Measurements from ENCODE around the gene TTI1.
A peak's percentile ranks its signal among the peaks of the same experiment; 100 is the strongest.

TTI1 gene

DNA sequence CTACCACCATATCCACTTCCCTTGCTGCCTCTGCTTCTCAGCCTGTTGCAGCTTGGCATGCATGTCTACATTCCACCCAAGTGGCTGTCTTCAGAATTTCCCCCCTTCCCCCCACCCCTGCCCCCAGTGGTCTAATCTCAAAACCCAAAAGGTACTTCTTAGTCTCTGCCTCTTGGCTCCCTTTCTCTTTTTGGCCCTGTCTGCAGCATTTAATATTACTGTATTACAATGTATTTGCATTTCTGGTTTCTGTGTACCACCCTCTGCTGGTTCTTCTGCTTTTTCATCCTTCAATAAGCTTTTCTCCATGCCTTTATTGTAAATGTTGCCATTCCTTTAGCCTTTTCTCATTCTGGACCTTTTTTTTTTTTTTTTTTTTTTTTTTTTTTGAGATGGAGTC, 43.3 kb upstream of the TTI1 start:
- peaks cover 21% of the 10 kb centered on the region for H3K36me3 ChIP-seq (replicated peaks)
- in situ Hi-C loops (cut with HindIII; ENCODE audit: low pct_ligation_motif_present, low sequenced_read_pairs), result no loop called here
- no peak for DNase-seq
- no peaks in the 10 kb centered on the region for H3K27me3 ChIP-seq (replicated peaks)
- no peak overlapping the region for H3K4me3 ChIP-seq (ENCODE audit: low read depth, low read length)
- H3K27ac ChIP-seq, result no peak overlapping the region
- TF ChIP-seq, protein P1, sequence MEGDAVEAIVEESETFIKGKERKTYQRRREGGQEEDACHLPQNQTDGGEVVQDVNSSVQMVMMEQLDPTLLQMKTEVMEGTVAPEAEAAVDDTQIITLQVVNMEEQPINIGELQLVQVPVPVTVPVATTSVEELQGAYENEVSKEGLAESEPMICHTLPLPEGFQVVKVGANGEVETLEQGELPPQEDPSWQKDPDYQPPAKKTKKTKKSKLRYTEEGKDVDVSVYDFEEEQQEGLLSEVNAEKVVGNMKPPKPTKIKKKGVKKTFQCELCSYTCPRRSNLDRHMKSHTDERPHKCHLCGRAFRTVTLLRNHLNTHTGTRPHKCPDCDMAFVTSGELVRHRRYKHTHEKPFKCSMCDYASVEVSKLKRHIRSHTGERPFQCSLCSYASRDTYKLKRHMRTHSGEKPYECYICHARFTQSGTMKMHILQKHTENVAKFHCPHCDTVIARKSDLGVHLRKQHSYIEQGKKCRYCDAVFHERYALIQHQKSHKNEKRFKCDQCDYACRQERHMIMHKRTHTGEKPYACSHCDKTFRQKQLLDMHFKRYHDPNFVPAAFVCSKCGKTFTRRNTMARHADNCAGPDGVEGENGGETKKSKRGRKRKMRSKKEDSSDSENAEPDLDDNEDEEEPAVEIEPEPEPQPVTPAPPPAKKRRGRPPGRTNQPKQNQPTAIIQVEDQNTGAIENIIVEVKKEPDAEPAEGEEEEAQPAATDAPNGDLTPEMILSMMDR (IDR thresholded peaks at IDR 0.05; ENCODE audit: low read depth, low read length, missing control alignments), result no peak

DNA sequence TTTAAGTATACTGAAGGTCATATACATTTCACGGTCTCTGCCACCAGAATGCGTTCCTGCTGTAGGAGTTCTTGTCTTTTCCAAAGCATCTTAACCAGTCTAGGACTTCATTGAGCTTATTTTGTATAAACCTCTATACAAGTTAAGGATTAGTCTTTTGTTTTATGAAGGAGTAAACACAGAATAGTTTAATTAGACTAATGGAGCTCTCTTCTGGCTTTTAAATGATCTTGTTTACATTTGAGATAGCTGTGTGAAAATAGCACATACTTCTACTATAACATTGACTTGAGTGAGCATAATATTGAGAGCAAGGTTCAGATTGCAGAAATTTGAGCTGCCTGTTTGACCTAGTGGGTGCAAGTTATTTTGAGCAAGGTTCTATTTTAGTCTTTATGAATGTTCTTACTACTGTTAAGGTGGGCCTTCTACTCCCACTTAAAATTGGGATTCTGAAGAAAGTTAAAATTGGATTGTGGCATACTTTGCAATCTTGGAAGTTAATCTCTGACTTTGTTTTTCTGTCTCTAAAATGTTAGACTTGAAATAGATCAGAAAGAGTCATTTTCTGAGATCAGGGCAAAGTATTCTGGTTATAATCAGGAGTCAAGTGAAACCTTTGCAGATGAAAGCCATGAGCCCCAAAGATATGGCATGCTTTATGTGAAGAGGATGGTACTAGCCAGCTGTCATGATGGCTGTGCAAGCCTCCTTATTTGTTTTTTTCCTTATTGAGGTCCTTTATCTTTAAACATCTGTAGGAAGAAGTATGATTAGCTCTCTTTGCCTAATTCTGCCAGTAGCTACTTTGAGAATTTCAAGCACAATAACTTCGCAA, 42.1 kb upstream of the TTI1 start:
- Histone ChIP-seq H3K4me3 (ENCODE audit: low read depth, low read length) (no peak overlapping the region), H3K27ac (peak overlapping the region; percentile 3), H3K27me3 (replicated peaks) (no peaks in the 10 kb centered on the region), H3K36me3 (replicated peaks) (peaks cover 31% of the 10 kb centered on the region)
- TF ChIP-seq, protein P1 (IDR thresholded peaks at IDR 0.05; ENCODE audit: low read depth, low read length, missing control alignments), result no peak
- in situ Hi-C loops (cut with HindIII; ENCODE audit: low pct_ligation_motif_present, low sequenced_read_pairs), result no loop called here
- DNase-seq, result no peak

DNA sequence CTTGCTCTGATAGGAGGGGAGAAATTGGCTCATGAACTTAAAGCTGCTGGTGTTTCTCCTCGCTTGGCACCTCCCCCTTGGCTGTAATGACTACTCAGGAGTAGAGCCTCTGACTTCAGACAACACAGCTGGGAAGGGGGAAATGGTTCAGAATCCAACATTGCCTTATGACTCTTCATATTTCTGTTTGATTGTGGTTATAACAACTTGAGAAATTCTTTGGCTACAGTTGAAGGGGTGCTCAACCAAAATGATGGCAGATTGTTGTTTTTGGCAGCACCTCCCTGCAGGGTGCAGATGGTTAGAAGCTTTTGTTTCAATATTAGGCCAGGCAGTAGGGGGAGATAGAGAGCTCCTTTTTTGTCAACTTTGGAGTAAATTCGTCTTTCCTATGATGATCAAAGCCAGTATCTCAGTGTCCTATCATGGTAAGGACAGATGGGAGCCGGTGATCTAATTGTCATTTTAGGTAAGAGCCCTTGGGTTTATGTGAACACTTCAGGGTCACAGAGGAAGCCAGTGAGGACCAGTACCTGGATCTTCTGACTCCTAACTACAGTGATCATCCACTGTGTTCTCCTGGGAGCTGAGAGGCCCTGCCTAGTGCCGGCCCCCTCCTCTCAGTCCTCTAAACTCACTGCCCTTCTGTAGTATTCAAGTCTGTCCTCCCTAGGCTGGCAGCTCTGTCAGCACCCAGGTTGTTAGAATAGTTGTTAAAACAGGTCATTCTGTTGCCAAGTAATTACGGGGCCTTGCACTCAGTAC, 40.2 kb upstream of the TTI1 start:
- Histone ChIP-seq H3K36me3 (replicated peaks) (peaks cover 35% of the 10 kb centered on the region), H3K4me3 (ENCODE audit: low read depth, low read length) (no peak overlapping the region), H3K27me3 (replicated peaks) (no peaks in the 10 kb centered on the region), H3K27ac (peak overlapping the region; percentile 56)
- in situ Hi-C loops (cut with HindIII; ENCODE audit: low pct_ligation_motif_present, low sequenced_read_pairs), result no loop called here
- TF ChIP-seq, protein P1 (IDR thresholded peaks at IDR 0.05; ENCODE audit: low read depth, low read length, missing control alignments), result peak; percentile 79
- peak; percentile 95 for DNase-seq

DNA sequence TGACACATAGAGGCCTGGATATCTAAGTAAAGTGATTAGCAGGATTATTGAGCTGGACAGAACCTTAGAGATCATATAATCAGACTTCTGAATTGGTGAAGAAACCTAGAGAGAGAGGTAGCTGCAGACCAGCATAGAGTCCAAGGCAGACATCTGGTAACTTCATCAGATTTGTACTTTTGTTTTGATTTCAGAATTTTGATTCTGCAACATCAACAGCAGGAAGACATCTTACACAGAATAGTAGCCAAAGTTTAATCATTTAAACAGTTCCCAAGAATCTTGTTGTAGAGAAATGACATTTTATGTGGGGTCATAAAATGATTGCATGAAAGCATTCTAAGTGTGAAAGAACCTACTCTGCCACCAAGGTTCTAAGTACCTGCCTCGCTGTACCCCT, 39.6 kb upstream of the TTI1 start:
- TF ChIP-seq, protein P1 (IDR thresholded peaks at IDR 0.05; ENCODE audit: low read depth, low read length, missing control alignments), result no peak
- H3K36me3 ChIP-seq (replicated peaks), result peaks cover 36% of the 10 kb centered on the region
- H3K27ac ChIP-seq, result peak overlapping the region; percentile 56
- DNase-seq, result no peak
- H3K4me3 ChIP-seq (ENCODE audit: low read depth, low read length), result no peak overlapping the region
- no peaks in the 10 kb centered on the region for H3K27me3 ChIP-seq (replicated peaks)
- in situ Hi-C loops (cut with HindIII; ENCODE audit: low pct_ligation_motif_present, low sequenced_read_pairs), result no loop called here

DNA sequence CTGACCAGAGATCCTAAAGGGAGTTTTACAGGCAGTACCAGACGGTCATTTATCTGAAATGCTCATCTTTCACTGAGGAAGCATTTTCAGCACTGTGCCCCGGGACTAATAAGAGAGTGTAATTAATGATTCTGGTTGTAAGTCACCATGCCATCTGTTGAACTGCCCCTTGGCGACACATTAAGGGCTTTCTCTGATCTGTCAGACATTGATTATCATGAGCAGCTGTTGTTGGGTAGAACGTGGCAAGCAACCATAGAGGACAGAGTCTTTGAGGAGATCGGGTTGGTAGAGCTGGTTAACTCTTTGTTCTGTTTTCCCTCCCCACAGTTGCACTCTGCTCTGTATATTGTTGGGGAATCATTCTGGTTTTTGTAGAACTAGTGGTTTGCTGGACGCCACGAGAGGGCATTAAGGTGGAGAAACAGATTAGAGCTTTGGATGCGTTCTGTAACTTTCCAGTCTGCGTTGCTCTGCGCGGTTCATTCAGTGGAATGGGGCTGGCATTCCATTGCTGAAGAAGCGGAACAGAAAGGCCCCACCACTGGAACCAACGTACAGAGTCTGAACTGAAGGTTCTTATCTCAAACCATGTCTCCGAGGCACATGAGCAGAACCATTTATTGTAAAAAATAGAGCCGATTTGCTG, 34.6 kb upstream of the TTI1 start:
- TF ChIP-seq, protein P1 (IDR thresholded peaks at IDR 0.05; ENCODE audit: low read depth, low read length, missing control alignments), result no peak
- Histone ChIP-seq H3K27me3 (replicated peaks) (no peaks in the 10 kb centered on the region), H3K4me3 (ENCODE audit: low read depth, low read length) (no peak overlapping the region), H3K27ac (no peak overlapping the region), H3K36me3 (replicated peaks) (peaks cover 58% of the 10 kb centered on the region)
- in situ Hi-C loops (cut with HindIII; ENCODE audit: low pct_ligation_motif_present, low sequenced_read_pairs), result no loop called here
- no peak for DNase-seq
